H1 (cell line): Measurements from ENCODE around the gene VAPA. TPM values are rescaled to one million over a fixed set of nuclear protein-coding genes. Genes with fewer than 3 reads are reported as not detected.

Experiments
- CTCF ChIA-PET: fragments of 300-600 bp; sonication (Branson Sonifier 250); formaldehyde crosslinking; loops from one replicate; lab custom pipeline; 2021; ENCODE audit not compliant: partially characterized antibody; lab: Charles Lee
- POLR2A ChIA-PET: fragments of 300-600 bp; sonication (Branson Sonifier 250); formaldehyde crosslinking; loops from one replicate; lab custom pipeline; 2021; ENCODE audit warnings: inconsistent platforms; ENCODE audit not compliant: partially characterized antibody; lab: Charles Lee
- DNase-seq, 2 experiments: peaks; one replicate each; pipeline versions ENCODE4 v3.0.0 to v3.0.0-alpha.2; 2010 to 2022; ENCODE audit warnings: low spot score in 2 of 2, low read depth in 1 of 2, mixed read lengths in 1 of 2
- FAIRE-seq: peaks from 2 replicates; lab custom pipeline; 2011; peaks lifted over from hg19 to GRCh38; lab: Jason Lieb, UNC
- H2AFZ ChIP-seq: 2 replicates; pipeline ENCODE4 v1.8.1; 2012; ENCODE audit warnings: low read length, inconsistent platforms
- H2AK5ac ChIP-seq: 2 replicates; pipeline ENCODE4 v1.6.1; 2013; ENCODE audit warnings: low read depth, low read length
- H2BK120ac ChIP-seq: replicated peaks from 2 replicates; pipeline ENCODE3; 2013; ENCODE audit warnings: low read depth, low read length, inconsistent platforms
- H2BK12ac ChIP-seq: 2 replicates; pipeline ENCODE4 v1.6.1; 2013; ENCODE audit warnings: low read depth, low read length
- H2BK15ac ChIP-seq: 2 replicates; pipeline ENCODE4 v1.6.1; 2013; ENCODE audit warnings: low read length
- H2BK20ac ChIP-seq: 2 replicates; pipeline ENCODE4 v1.6.1; 2013; ENCODE audit warnings: low read length
- H2BK5ac ChIP-seq: 2 replicates; pipeline ENCODE4 v1.6.1; 2013; ENCODE audit warnings: low read depth, low read length
- H3K14ac ChIP-seq: 2 replicates; pipeline ENCODE4 v1.6.1; 2013; ENCODE audit warnings: inconsistent platforms; ENCODE audit not compliant: insufficient read length
- H3K18ac ChIP-seq: 2 replicates; pipeline ENCODE4 v1.6.1; 2013; ENCODE audit warnings: low read length; ENCODE audit errors: extremely low read depth
- H3K23ac ChIP-seq: 2 replicates; pipeline ENCODE4 v1.6.1; 2013; ENCODE audit warnings: inconsistent platforms; ENCODE audit not compliant: insufficient read length
- H3K23me2 ChIP-seq: 2 replicates; pipeline ENCODE4 v1.6.1; 2013; ENCODE audit warnings: low read depth, low read length
- H3K27ac ChIP-seq: 2 replicates; pipeline ENCODE4 v1.6.1; 2011; ENCODE audit warnings: low read depth, low read length, inconsistent platforms
- H3K27me3 ChIP-seq, 4 experiments: replicated peaks in 1 of 4; 1 replicate in 1 of 4; 2 replicates in 3 of 4; pipeline versions ENCODE4 v1.6.1 to v1.8.1; 2011 to 2013; ENCODE audit warnings: low read length in 3 of 4, mild to moderate bottlenecking in 3 of 4, inconsistent platforms in 2 of 4, mixed read lengths in 2 of 4, moderate library complexity in 1 of 4; ENCODE audit not compliant: control insufficient read depth in 3 of 4, insufficient read depth in 3 of 4; ENCODE audit errors: extremely low read depth in 1 of 4
- H3K36me3 ChIP-seq, 4 experiments: 2 replicates each; pipeline versions ENCODE4 v1.6.1 to v1.8.1; 2011 to 2013; ENCODE audit warnings: mild to moderate bottlenecking in 4 of 4, low read length in 3 of 4, moderate library complexity in 2 of 4, control low read depth in 1 of 4, inconsistent platforms in 1 of 4; ENCODE audit not compliant: insufficient read depth in 4 of 4, control insufficient read depth in 2 of 4
- H3K4ac ChIP-seq: replicated peaks from 2 replicates; pipeline ENCODE3; 2013; ENCODE audit warnings: low read length, low read depth, mixed read lengths, inconsistent platforms; ENCODE audit not compliant: insufficient read length
- H3K4me1 ChIP-seq, 4 experiments: replicated peaks in 1 of 4; 1 replicate in 1 of 4; 2 replicates in 3 of 4; pipeline versions ENCODE4 v1.6.1 to v1.8.1; 2011 to 2013; ENCODE audit warnings: low read length in 3 of 4, inconsistent platforms in 2 of 4, mixed read lengths in 1 of 4; ENCODE audit not compliant: insufficient read depth in 4 of 4, control insufficient read depth in 3 of 4
- H3K4me2 ChIP-seq, 2 experiments: 2 replicates each; pipeline versions ENCODE4 v1.6.1 to v1.8.1; 2011 to 2013; ENCODE audit warnings: low read depth in 2 of 2, low read length in 2 of 2, control low read depth in 1 of 2, inconsistent platforms in 1 of 2, mild to moderate bottlenecking in 1 of 2; ENCODE audit not compliant: insufficient read depth in 1 of 2
- H3K4me3 ChIP-seq, 4 experiments: fragments of 200-600, 300-600 bp in 1 of 4; sonication (generic), shearing (Covaris generic), sonication (Bioruptor Twin) in 1 of 4; 2 replicates each; pipeline versions ENCODE4 v1.5.1 to v1.8.1; 2011 to 2016; ENCODE audit warnings: low read length in 4 of 4, low read depth in 3 of 4, control low read depth in 2 of 4, inconsistent platforms in 2 of 4, mild to moderate bottlenecking in 2 of 4, mixed read lengths in 1 of 4, moderate library complexity in 1 of 4; ENCODE audit not compliant: insufficient read depth in 2 of 4; ENCODE audit errors: extremely low read depth in 1 of 4
- H3K56ac ChIP-seq: replicated peaks from 2 replicates; pipeline ENCODE3; 2013; ENCODE audit warnings: low read depth, mild to moderate bottlenecking, mixed read lengths, low read length, inconsistent platforms; ENCODE audit not compliant: insufficient read length
- H3K79me1 ChIP-seq: 2 replicates; pipeline ENCODE4 v1.6.1; 2013; ENCODE audit warnings: low read depth, low read length, control low read depth
- H3K79me2 ChIP-seq, 2 experiments: 2 replicates each; pipeline versions ENCODE4 v1.6.1 to v1.8.1; 2012 to 2013; ENCODE audit warnings: low read length in 2 of 2, mild to moderate bottlenecking in 2 of 2, inconsistent platforms in 1 of 2; ENCODE audit not compliant: insufficient read depth in 2 of 2, control insufficient read depth in 1 of 2
- H3K9ac ChIP-seq, 4 experiments: replicated peaks in 1 of 4; 1 replicate in 1 of 4; 2 replicates in 3 of 4; pipeline versions ENCODE4 v1.6.1 to v1.8.1; 2011 to 2013; ENCODE audit warnings: low read depth in 3 of 4, low read length in 3 of 4, control low read depth in 2 of 4, mild to moderate bottlenecking in 2 of 4, moderate library complexity in 2 of 4, inconsistent platforms in 1 of 4; ENCODE audit errors: extremely low read depth in 1 of 4
- H3K9me3 ChIP-seq, 2 experiments: 2 replicates each; pipeline versions ENCODE4 v1.6.1 to v1.8.1; 2012 to 2013; ENCODE audit warnings: mild to moderate bottlenecking in 2 of 2, moderate library complexity in 2 of 2, control low read depth in 1 of 2, inconsistent platforms in 1 of 2, low read depth in 1 of 2, low read length in 1 of 2, mixed read lengths in 1 of 2; ENCODE audit not compliant: insufficient read depth in 2 of 2
- H4K20me1 ChIP-seq, 2 experiments: replicated peaks in 1 of 2; 2 replicates each; pipeline versions ENCODE3 to v1.8.1; 2011 to 2013; ENCODE audit warnings: inconsistent platforms in 2 of 2, low read length in 2 of 2, mild to moderate bottlenecking in 1 of 2; ENCODE audit not compliant: insufficient read depth in 2 of 2, control insufficient read depth in 1 of 2
- H4K5ac ChIP-seq: 2 replicates; pipeline ENCODE4 v1.6.1; 2013; ENCODE audit warnings: low read length, low read depth, mixed read lengths, inconsistent platforms; ENCODE audit not compliant: insufficient read length
- H4K8ac ChIP-seq: 2 replicates; pipeline ENCODE4 v1.8.0; 2013; ENCODE audit warnings: mild to moderate bottlenecking, moderate library complexity, low read length, inconsistent platforms; ENCODE audit not compliant: insufficient read depth; ENCODE audit errors: extremely low read depth
- H4K91ac ChIP-seq: replicated peaks from 2 replicates; pipeline ENCODE3; 2013; ENCODE audit warnings: low read length, mixed read lengths, inconsistent platforms; ENCODE audit not compliant: insufficient read length
- BACH1 ChIP-seq: IDR thresholded peaks from 2 replicates; pipeline ENCODE4 v1.6.1; 2012; ENCODE audit warnings: low read length, improper control_type of control experiment
- CHD2 ChIP-seq: IDR thresholded peaks from 2 replicates; pipeline ENCODE4 v1.6.1; 2012; ENCODE audit warnings: low read length, improper control_type of control experiment
- HDAC6 ChIP-seq: IDR thresholded peaks from one replicate; pipeline ENCODE4 v1.7.1; 2012; ENCODE audit warnings: low read depth, mild to moderate bottlenecking, inconsistent platforms, low read length, moderate library complexity
- KDM5A ChIP-seq: fragments of 200-600 bp; IDR thresholded peaks from 2 replicates; pipeline ENCODE4 v1.7.1; 2012; ENCODE audit warnings: mild to moderate bottlenecking, low read length, inconsistent platforms, mixed read lengths
- MAFK ChIP-seq: IDR thresholded peaks from 2 replicates; pipeline ENCODE4 v1.6.1; 2012; ENCODE audit warnings: low read depth, mild to moderate bottlenecking, improper control_type of control experiment, low read length
- MAX ChIP-seq: IDR thresholded peaks from 2 replicates; pipeline ENCODE4 v1.6.1; 2012; ENCODE audit warnings: inconsistent platforms
- NANOG ChIP-seq: IDR thresholded peaks from 2 replicates; pipeline ENCODE4 v1.6.1; 2011; ENCODE audit warnings: low read length, low read depth, mild to moderate bottlenecking, inconsistent platforms; ENCODE audit not compliant: insufficient read depth, poor library complexity, severe bottlenecking
- RAD21 ChIP-seq, 2 experiments: IDR thresholded peaks in 1 of 2; conservative IDR thresholded peaks in 1 of 2; 2 replicates each; pipeline ENCODE4 v1.6.1; 2011; ENCODE audit warnings: low read depth in 2 of 2, low read length in 2 of 2, improper control_type of control experiment in 1 of 2, inconsistent platforms in 1 of 2, mild to moderate bottlenecking in 1 of 2, moderate library complexity in 1 of 2
- RFX5 ChIP-seq: IDR thresholded peaks from 2 replicates; pipeline ENCODE4 v1.6.1; 2011; ENCODE audit warnings: low read depth, low read length, improper control_type of control experiment, borderline replicate concordance
- RNF2 ChIP-seq: fragments of 200-900, 300-1000 bp; sonication (generic); IDR thresholded peaks from 2 replicates; pipeline ENCODE4 v1.7.1; 2016; ENCODE audit warnings: borderline replicate concordance, low read depth, mild to moderate bottlenecking, antibody characterized with exemption, low read length; ENCODE audit not compliant: poor library complexity, severe bottlenecking; ENCODE audit errors: missing control alignments
- SAP30 ChIP-seq: fragments of 300-600 bp; sonication (generic); IDR thresholded peaks from 2 replicates; pipeline ENCODE4 v1.7.1; 2012; ENCODE audit warnings: low read length, moderate library complexity, mild to moderate bottlenecking, inconsistent platforms; ENCODE audit not compliant: insufficient read depth, insufficient replicate concordance
- TAF7 ChIP-seq: optimal IDR thresholded peaks from 2 replicates; pipeline ENCODE3; 2011; ENCODE audit warnings: low read depth, mild to moderate bottlenecking, inconsistent platforms, low read length, moderate library complexity, borderline replicate concordance
- TEAD4 ChIP-seq: IDR thresholded peaks from 2 replicates; pipeline ENCODE4 v1.6.1; 2012; ENCODE audit warnings: low read depth, low read length, inconsistent platforms, mixed read lengths
- WGBS, 2 experiments: shearing (Covaris generic) in 1 of 2; methylation state at CpG; one replicate each; pipeline versions ENCODE4 v1.1.6 to v1.1.7; 2013 to 2015; ENCODE audit warnings: low lambda C conversion rate in 2 of 2, mixed read lengths in 2 of 2, inconsistent platforms in 1 of 2, low coverage in 1 of 2, missing lambda C conversion rate in 1 of 2; ENCODE audit not compliant: insufficient replicate concordance in 2 of 2, insufficient coverage in 1 of 2, insufficient read length in 1 of 2; ENCODE audit errors: extremely low coverage in 1 of 2, missing lambda C conversion rate in 1 of 2; 5-methylcytosine and 5-hydroxymethylcytosine counted together
- polyA plus RNA-seq, 7 experiments: library from polyadenylated mRNA; depleted of rRNA in 3 of 7; stranded (reverse) in 5 of 7; unstranded in 2 of 7; fragments of >200 nt in 5 of 7; fragments of 200-250 nt in 2 of 7; gene quantifications; 1 replicate in 5 of 7; 2 replicates in 1 of 7; 4 replicates in 1 of 7; pipeline versions ENCODE4 v1.2.1 to v1.2.3, GENCODE V29; 2011 to 2013; ENCODE audit warnings: missing spikeins in 2 of 7, mixed read lengths in 2 of 7
- total RNA-seq: library from RNA; stranded (reverse); fragmentation: NEBNext Ultra II Directional; extraction: Animal tissue kit (Norgen Biotek cat#: 25700); gene quantifications from 2 replicates; pipeline ENCODE4 v1.2.1, GENCODE V29; 2021

Gene VAPA
- total and polyA plus RNA-seq, 2 of the 8 experiments (the other 6 are each of a cell fraction or from before 2014, with no cell fraction given) = 79.7 to 130 TPM

GRCh38 chr18:9866627-9867026 lies 47.2 kb upstream of the VAPA start:
- Histone ChIP-seq H3K4ac (no peak overlapping the region), H3K79me1 (no peaks in the 10 kb centered on the region), H3K9me3 (peaks cover 12 to 17% of the 10 kb centered on the region in 2 experiments; a peak in 3 of 4 replicates), H2BK5ac (no peak overlapping the region), H3K14ac (no peak overlapping the region), H3K56ac (no peak overlapping the region), H3K36me3 (no peaks in the 10 kb centered on the region; a peak in 1 of 8 replicates), H3K23ac (no peak overlapping the region), H3K4me2 (no peak overlapping the region), H2AFZ (no peak overlapping the region), H3K27ac (no peak overlapping the region), H3K9ac (no peak overlapping the region), H3K4me3 (no peak overlapping the region), H2AK5ac (no peak overlapping the region), H2BK120ac (no peak overlapping the region), H2BK15ac (no peak overlapping the region), H4K8ac (no peak overlapping the region), H3K4me1 (peaks cover 0 to 14% (median 7%) of the 10 kb centered on the region in 4 experiments; a peak in 4 of 7 replicates), H3K79me2 (no peaks in the 10 kb centered on the region), H4K5ac (no peak overlapping the region), H2BK20ac (no peak overlapping the region), H3K23me2 (no peaks in the 10 kb centered on the region; the same call in 1 of the 2 replicates), H3K27me3 (peaks cover 0 to 2% (median 0%) of the 10 kb centered on the region in 4 experiments; a peak in 1 of 7 replicates), H4K20me1 (no peaks in the 10 kb centered on the region), H2BK12ac (no peak overlapping the region), H3K18ac (no peak overlapping the region), H4K91ac (no peak overlapping the region)
- DNase-seq (no peak), FAIRE-seq (no peak)
- 95% methylated on average over 2 of the region's 3 CpGs; no CpG with 5 or more reads in 1 of the 2 experiments for WGBS, 2 experiments
- CTCF ChIA-PET = no interaction called here
- POLR2A ChIA-PET = no interaction called here
- TF ChIP-seq SAP30 (no peak), HDAC6 (no peak), CHD2 (no peak), BACH1 (no peak), NANOG (no peak), KDM5A (no peak), TAF7 (no peak), RFX5 (no peak), TEAD4 (no peak), RNF2 (no peak), RAD21 (IDR thresholded peaks at IDR 0.05 in 1 of 2, conservative IDR thresholded peaks at IDR 0.05 in 1 of 2; ENCODE audit: low read depth in 2 of 2, low read length in 2 of 2) (no peak), MAX (no peak), MAFK (no peak)
